Smooth muscle cell of the coronary artery (primary cell): ENCODE data around the gene PCK2. TPM values are rescaled to one million over a fixed set of nuclear protein-coding genes. Genes with fewer than 3 reads are reported as not detected.

Experiments used
- total RNA-seq: library from RNA; depleted of rRNA; stranded (reverse); fragments of >200 nt; gene quantifications from 2 replicates; pipeline ENCODE4 v1.2.3, GENCODE V29; 2014; ENCODE audit warnings: low replicate concordance

Gene PCK2
- 13.3 and 44.0 TPM in 2 replicates for total RNA-seq

DNA sequence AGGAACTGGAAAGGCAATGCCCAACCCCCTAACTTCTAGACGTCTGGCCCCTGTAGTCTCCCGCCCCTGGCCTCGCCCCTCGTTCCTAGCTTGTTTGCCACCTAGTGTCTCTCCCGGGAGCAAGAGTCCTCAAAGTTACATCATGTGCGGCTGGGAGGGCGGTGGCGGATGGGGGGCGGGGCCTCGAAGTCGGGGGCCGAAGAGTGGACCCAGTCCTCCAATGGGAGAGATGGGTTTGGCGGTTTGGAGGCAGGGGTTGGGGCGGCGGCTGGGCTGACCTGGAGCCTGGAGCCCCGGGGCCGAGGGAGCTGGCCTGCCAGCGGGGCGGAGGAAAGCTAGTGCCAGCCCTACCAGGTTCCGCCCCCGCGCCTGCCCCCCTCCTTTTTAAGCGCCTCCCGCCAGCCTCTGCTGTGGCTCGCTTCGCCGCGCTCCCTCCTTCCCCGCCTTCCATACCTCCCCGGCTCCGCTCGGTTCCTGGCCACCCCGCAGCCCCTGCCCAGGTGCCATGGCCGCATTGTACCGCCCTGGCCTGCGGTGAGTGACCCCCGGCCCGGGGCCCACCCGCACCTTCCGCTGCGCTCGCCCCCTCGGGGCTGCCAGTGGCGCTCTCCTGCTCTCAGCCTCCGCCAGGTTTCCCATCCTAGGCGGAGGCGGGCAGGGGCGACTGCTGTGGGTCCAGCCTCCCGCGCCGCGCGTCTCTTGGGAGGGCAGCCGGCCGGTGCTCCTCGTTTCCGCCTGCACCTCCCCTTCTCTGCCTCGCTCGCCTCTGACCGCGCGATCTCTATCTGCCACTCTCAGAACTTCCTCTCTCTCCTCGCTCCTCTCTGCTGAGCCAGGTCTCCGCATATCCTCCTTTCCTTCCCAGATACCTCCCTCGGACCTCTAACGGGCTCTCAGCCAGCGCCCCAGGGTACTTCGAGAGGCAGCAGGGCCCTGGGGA, at the start of gene PCK2:
Gene PCK2 (plus strand): TSS at position 411 of the 940 bp plus-strand sequence. CDS start 95 bp downstream, at position 506.

GRCh38 chr14:24051789-24052655, 42.1 kb upstream of the PCK2 start, which contains the start of gene CARMIL3:
Gene CARMIL3, plus strand, starts transcription at chr14:24052009. Its CDS starts 145 bp downstream, at chr14:24052154.

DNA sequence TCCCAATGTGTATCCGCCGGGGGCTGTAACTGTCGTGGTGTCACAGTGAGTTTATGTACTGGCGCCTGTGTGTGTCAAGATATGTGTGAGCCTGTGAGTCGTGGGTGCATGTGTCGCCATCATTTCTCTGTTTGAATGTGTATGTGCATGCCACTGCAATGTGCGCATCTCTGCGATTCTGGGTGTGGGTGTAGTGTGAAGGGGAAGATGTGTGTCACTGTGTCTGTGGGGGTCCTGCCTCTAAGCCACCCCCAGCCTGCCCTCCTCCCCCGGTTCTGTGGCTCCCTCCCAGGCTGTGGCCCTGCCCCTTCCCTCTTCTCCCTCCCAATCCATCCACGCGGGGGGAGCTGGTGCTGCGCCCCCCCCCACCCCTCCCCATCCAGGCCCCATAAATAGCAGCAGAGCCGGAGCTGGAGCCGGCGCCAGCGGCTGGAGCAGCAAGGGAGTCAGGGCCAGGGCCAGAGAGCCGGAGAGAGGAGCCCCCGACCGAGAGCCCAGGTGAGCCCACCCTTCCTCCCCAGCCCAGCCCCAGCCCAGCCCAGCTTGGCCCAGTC, 22.9 kb upstream of the PCK2 start, which contains the start of gene CPNE6:
Gene CPNE6 (plus strand): TSS at position 419 of the 554 bp plus-strand sequence. CDS start 1,375 bp downstream, outside the sequence.

DNA sequence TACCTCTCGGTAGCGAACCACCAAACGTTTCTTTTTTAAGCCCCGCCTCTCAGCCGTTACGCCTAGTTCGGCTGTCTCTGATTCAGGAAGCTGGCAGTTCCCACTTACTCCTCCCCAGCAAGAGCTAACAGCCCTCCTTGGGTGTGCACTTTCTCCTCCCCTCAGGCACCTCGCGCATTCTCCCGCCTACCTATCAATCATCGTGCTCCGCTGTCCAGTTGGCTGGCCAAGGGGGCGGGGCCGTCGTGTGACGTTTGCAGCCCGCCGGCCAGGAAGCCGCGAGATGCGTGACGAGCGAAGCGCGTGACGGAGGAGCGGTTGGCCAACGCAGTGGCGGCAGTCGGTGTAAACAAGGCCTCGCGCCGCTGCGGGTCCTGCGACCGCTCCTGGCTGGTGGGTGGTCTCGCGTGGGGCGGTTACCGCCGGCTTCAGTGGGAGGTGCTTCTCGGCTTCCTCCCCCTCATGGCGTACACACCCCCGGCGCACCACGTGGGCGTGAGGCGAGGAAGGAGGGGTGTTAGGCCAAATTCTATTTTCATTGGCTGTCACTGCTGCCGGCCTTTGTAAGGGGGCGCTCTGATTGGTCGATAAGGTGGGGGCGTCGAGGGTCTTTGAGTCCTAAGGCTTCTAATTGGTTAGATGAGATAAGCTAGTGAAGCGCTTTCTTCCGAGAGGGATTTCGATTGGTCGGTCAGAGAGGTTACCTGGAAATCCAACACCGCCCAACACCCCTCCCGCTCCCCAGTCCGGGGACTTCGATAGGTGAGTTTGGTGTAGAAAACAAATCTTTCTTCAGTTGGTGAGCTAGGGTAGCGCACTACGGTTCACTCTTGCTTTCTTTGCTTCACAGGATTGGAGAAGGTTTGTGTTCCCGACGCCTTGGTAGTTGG, 20.7 kb downstream of the PCK2 start, which contains the start of the genes DCAF11 and NRL:
Gene DCAF11 (plus strand): TSS at position 246 of the 890 bp plus-strand sequence. CDS start 818 bp downstream, outside the sequence.
Gene NRL (minus strand): TSS at position 418 of the 890 bp plus-strand sequence. CDS start 32,101 bp downstream, outside the sequence.

DNA sequence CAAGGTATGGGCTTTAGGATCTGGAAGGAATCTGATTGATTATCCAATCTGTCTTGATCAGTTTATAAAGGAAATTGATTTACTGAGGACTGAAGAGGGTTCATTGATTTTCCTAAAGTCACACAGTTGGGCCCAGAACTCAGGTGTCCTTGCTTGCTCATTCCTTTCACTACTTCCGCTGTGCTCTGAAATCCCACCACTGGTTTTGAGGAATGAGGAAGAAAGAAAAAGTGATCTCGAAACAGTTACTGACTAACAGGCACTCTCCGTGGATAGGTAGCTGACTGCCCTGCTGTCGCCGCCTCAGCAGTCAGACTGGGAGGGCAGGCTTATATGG, 36.2 kb downstream of the PCK2 start, which contains the start of gene FITM1:
Gene FITM1 (plus strand): TSS at position 280 of the 337 bp plus-strand sequence. CDS start 905 bp downstream, outside the sequence.

GRCh38 chr14:24135834-24136683, 41.9 kb downstream of the PCK2 start, which contains the start of gene PSME1:
Gene PSME1, plus strand, starts transcription at chr14:24136194. Its CDS starts 69 bp downstream, at chr14:24136263.

GRCh38 chr14:24141097-24141880, 47.2 kb downstream of the PCK2 start, which contains the start of gene EMC9:
Gene EMC9, minus strand, starts transcription at chr14:24141591. Its CDS starts 287 bp downstream, at chr14:24141304.

DNA sequence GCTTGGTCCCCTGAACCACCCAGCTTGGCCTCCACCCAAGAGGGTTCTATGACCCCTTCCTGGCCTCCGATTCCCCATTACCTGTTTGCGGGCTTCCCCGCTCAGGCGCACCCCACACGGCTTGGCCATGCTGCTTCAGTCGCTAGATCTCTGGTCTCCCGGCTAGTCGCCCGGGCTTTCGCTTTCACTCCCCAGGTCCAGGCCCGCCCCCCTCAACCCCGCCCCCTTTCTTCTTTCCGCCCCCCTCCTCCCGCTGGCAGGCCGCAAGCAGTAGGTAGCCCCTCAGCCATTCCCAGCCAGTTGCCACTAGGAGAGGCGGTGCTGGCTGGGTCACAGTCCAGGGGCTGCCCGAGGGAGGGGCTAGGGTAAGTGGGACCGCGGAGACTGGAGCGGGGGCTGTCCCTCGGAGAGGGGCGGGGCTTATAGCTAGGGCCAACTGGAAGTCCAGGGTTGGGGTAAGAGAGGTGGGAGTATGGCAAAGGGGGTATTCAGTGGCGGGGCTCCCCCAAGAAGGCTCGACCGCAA, 52.4 kb downstream of the PCK2 start, which contains the start of gene PSME2:
Gene PSME2 (minus strand): TSS at position 158 of the 525 bp plus-strand sequence. CDS start 29 bp downstream, at position 129.

GRCh38 chr14:24146978-24147760, 53.1 kb downstream of the PCK2 start, which contains the start of gene RNF31:
Gene RNF31, plus strand, starts transcription at chr14:24147498. Its CDS starts 201 bp downstream, at chr14:24147699.

Other genes with a start within 250 kb of the PCK2 start
- gene DHRS4, start 140.5 kb upstream of the PCK2 start, total RNA-seq: 42.8 and 64.0 TPM in 2 replicates
- gene DHRS4L2, start 105.4 kb upstream of the PCK2 start, total RNA-seq: 8.5 and 15.5 TPM in 2 replicates
- gene CARMIL3, start 42.3 kb upstream of the PCK2 start, total RNA-seq: 0.08 TPM in 1 of 2 replicates, not detected in the other
- not detected in 2 replicates for gene CPNE6, start 22.7 kb upstream of the PCK2 start, total RNA-seq
- gene DCAF11, start 20.5 kb downstream of the PCK2 start, total RNA-seq: 59.1 and 62.1 TPM in 2 replicates
- gene NRL, start 20.6 kb downstream of the PCK2 start, total RNA-seq: 0.47 and 1.2 TPM in 2 replicates
- gene FITM1, start 36.3 kb downstream of the PCK2 start, total RNA-seq: 0.23 TPM in 1 of 2 replicates, not detected in the other
- 55.3 and 80.6 TPM in 2 replicates for gene PSME1, start 41.9 kb downstream of the PCK2 start, total RNA-seq
- gene EMC9, start 47.3 kb downstream of the PCK2 start, total RNA-seq: 19.2 and 21.9 TPM in 2 replicates
- 28.2 and 87.8 TPM in 2 replicates for gene PSME2, start 52.3 kb downstream of the PCK2 start, total RNA-seq
- 22.2 and 24.9 TPM in 2 replicates for gene RNF31, start 53.2 kb downstream of the PCK2 start, total RNA-seq
- gene IRF9, start 67.0 kb downstream of the PCK2 start, total RNA-seq: 68.4 and 96.8 TPM in 2 replicates
- 0.12 and 0.83 TPM in 2 replicates for gene REC8, start 77.8 kb downstream of the PCK2 start, total RNA-seq
- 27.1 and 41.9 TPM in 2 replicates for gene IPO4, start 94.5 kb downstream of the PCK2 start, total RNA-seq
- gene TM9SF1, start 101.1 kb downstream of the PCK2 start, total RNA-seq: 42.9 and 55.9 TPM in 2 replicates
- 0.12 TPM in 1 of 2 replicates, not detected in the other for gene TSSK4, start 111.4 kb downstream of the PCK2 start, total RNA-seq
- gene CHMP4A, start 119.2 kb downstream of the PCK2 start, total RNA-seq: 24.2 and 29.7 TPM in 2 replicates
- 10.8 and 18.3 TPM in 2 replicates for gene MDP1, start 121.8 kb downstream of the PCK2 start, total RNA-seq
- gene NEDD8, start 138.1 kb downstream of the PCK2 start, total RNA-seq: 272 and 446 TPM in 2 replicates
- gene GMPR2, start 138.6 kb downstream of the PCK2 start, total RNA-seq: 72.7 and 109 TPM in 2 replicates
- gene TINF2, start 148.3 kb downstream of the PCK2 start, total RNA-seq: 38.3 and 42.2 TPM in 2 replicates
- 1.6 and 2.5 TPM in 2 replicates for gene TGM1, start 168.9 kb downstream of the PCK2 start, total RNA-seq
- gene RABGGTA, start 177.3 kb downstream of the PCK2 start, total RNA-seq: 16.8 and 22.3 TPM in 2 replicates
- 13.5 and 20.9 TPM in 2 replicates for gene DHRS1, start 205.5 kb downstream of the PCK2 start, total RNA-seq
- 14.4 and 17.4 TPM in 2 replicates for gene NOP9, start 205.5 kb downstream of the PCK2 start, total RNA-seq
- 0.08 and 3.3 TPM in 2 replicates for gene CIDEB, start 213.7 kb downstream of the PCK2 start, total RNA-seq
- gene LTB4R2, start 215.8 kb downstream of the PCK2 start, total RNA-seq: 1.2 and 2.3 TPM in 2 replicates
- 0.75 and 6.3 TPM in 2 replicates for gene LTB4R, start 217.2 kb downstream of the PCK2 start, total RNA-seq
- gene ADCY4, start 240.8 kb downstream of the PCK2 start, total RNA-seq: 0.60 and 16.7 TPM in 2 replicates
- gene RIPK3, start 245.7 kb downstream of the PCK2 start, total RNA-seq: 0.23 and 9.4 TPM in 2 replicates